Measurements from ENCODE around the gene ELOVL1.

Gene ELOVL1

GRCh38 chr1:43322506-43322905, 45.3 kb downstream of the ELOVL1 start:
- DNase-seq = no peak

GRCh38 chr1:43321331-43321891, 46.4 kb downstream of the ELOVL1 start:
- DNase-seq = no peak

GRCh38 chr1:43319766-43320165, 48.0 kb downstream of the ELOVL1 start:
- DNase-seq = no peak

- no peak for DNase-seq
Observed at GRCh38 chr1:43319288-43319687, 48.5 kb downstream of the ELOVL1 start.

- no peak for DNase-seq
Observed at GRCh38 chr1:43318831-43319230, 49.0 kb downstream of the ELOVL1 start.

- DNase-seq = no peak
Observed at GRCh38 chr1:43317817-43318471, 49.9 kb downstream of the ELOVL1 start.

GRCh38 chr1:43316738-43317520, 50.9 kb downstream of the ELOVL1 start:
- DNase-seq = no peak

GRCh38 chr1:43315963-43316737, 51.7 kb downstream of the ELOVL1 start:
- no peak for DNase-seq

- no peak for DNase-seq
Observed at GRCh38 chr1:43315481-43315880, 52.3 kb downstream of the ELOVL1 start.

- DNase-seq = no peak
Observed at GRCh38 chr1:43314233-43314632, 53.6 kb downstream of the ELOVL1 start.

- DNase-seq = no peak
Observed at GRCh38 chr1:43313771-43314170, 54.0 kb downstream of the ELOVL1 start.
